ENCODE measurements around the gene FBN2. TPM values are rescaled to one million over a fixed set of nuclear protein-coding genes. Genes with fewer than 3 reads are reported as not detected.
A peak's percentile ranks its signal among the peaks of the same experiment; 100 is the strongest.

FBN2 gene
- total RNA-seq, 1 experiment from 2014 or later, result 0.31 TPM

DNA sequence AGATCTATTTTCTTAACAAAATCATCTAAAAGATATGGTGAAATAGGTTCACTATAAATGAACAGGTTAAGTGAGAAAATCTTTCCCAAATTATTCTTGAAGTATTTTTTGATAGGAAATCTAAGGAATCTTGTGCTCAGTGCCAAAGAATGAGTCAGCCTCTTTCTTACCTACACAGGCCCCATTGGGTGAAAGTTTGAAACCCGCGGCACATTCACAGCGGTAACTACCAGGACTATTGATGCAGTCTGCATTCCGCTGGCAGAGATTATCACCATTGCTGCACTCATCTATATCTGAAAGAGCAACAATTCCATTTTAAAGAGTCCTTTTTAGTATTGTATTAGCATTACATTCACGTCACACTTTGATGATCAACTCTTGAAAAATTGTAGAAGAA lies 232.7 kb downstream of the FBN2 start:
- DNase-seq (ENCODE audit: low spot score), result no peak

DNA sequence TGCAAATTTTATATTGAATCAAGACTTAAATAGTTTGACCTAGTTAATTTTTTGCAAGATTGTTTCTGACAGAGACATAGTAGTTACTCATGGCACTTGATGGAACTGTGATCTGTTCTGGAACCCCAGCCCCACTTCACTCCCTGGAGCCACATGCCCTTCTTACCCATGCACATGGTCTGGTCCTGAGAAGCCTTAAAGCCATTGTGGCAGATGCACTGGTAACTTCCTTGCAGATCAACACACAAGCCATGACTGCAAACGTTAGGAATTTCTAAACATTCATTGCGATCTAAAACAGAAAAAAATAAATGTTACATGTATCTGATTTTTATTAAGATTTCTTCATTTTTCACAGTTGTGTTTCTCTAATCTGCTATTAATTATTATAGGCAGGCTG lies 233.3 kb downstream of the FBN2 start:
- DNase-seq (ENCODE audit: low spot score), result no peak

DNA sequence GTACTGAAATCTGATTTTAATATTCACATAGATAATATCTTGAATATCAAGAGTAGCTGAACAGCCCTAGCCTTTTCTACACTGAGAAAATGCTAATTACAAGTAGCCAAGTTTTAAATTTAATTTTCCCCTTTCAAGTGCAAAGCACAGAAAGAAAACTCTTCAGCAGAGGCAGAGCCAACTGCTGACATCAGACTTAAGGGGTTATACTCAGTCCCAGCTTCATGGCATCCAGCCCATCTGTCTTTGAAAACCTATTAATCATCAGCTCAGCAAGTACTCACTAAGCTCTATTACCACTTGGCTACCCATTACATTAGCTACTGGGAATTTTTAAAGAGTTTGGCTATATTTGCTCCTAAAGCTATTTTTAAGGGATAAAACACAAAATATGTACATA lies 234.0 kb downstream of the FBN2 start:
- DNase-seq (ENCODE audit: low spot score), result no peak

- DNase-seq (ENCODE audit: low spot score), result no peak
Observed at GRCh38 chr5:128303593-128303992, 234.5 kb downstream of the FBN2 start.

DNA sequence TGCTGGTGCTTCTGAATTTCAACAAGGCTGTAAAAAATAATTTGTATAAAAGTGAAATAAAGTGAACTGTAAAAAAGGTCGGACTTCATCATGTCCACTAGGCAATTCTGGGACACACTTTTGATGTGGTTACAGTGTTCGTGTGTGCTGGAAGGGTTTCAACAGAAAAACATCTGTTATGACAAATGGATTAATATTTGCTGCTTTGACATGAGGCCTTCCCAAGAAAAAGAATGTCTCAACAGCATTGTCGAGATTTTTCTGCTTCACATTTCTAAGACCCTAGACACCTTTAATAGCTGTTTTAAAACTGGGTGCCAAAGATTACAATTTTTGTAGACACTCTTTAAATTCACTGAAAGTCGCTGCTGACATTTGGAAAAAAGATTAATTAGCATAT lies 237.9 kb downstream of the FBN2 start:
- no peak for DNase-seq (ENCODE audit: low spot score)

DNA sequence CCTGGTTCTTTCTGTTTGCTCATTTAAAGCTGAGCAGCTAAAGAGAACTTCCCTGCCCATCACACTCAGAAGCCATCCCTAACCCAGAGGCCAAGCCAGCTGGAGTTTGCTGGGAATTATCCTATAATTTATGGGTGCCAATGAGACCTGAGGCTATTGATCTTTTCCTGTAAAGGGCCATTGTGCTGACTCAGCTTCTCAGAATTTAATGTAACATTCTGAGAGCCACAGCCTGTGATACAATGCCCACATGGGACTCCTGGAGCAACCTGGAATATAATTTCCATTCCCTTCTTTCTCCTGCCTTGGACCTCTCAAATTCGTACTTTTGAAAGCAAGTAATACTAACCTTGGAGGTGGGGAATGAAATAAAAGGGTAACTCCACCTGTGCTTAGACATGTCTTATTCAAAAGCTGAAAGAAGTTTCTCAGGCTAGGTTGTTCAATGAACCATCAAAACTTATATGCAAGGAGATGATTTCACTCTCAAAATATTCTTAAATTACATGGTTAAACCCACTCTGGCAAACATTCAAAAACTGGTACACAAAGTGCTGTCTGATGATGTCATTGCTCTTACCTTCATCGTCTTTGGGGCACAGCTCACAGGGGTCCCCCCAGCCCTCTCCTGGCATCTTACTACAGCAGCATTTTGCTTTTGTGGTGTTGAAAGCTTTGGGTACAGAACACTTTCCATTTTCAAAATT lies 247.7 kb downstream of the FBN2 start:
- no peak for DNase-seq (ENCODE audit: low spot score)

GRCh38 chr5:128287740-128288139 lies 250.3 kb downstream of the FBN2 start:
- DNase-seq (ENCODE audit: low spot score), result no peak

GRCh38 chr5:128284236-128284635 lies 253.8 kb downstream of the FBN2 start:
- no peak for DNase-seq (ENCODE audit: low spot score)

GRCh38 chr5:128279345-128279744 lies 258.7 kb downstream of the FBN2 start:
- no peak for DNase-seq (ENCODE audit: low spot score)

GRCh38 chr5:128276537-128277216 lies 261.4 kb downstream of the FBN2 start:
- DNase-seq (ENCODE audit: low spot score), result no peak

DNA sequence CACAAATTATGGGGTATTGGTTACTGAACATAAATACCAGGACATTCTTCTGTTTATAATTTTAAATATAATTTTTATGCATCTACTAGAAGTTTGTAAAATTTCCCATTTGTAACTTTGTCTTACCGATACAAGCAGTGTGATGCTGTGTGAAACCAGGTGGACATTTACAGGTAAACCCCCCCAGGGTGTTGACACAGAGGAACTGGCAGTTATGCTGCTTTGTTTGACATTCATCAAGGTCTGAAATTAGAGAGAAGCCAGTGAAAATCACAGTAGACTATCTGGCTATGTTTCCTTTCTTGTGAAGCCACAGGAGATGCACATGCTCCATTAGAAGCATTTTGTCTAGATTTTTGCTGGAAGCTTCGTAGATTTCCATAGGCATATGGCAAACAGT lies 263.6 kb downstream of the FBN2 start:
- no peak for DNase-seq (ENCODE audit: low spot score)

GRCh38 chr5:128273736-128274135 lies 264.3 kb downstream of the FBN2 start:
- no peak for DNase-seq (ENCODE audit: low spot score)

DNA sequence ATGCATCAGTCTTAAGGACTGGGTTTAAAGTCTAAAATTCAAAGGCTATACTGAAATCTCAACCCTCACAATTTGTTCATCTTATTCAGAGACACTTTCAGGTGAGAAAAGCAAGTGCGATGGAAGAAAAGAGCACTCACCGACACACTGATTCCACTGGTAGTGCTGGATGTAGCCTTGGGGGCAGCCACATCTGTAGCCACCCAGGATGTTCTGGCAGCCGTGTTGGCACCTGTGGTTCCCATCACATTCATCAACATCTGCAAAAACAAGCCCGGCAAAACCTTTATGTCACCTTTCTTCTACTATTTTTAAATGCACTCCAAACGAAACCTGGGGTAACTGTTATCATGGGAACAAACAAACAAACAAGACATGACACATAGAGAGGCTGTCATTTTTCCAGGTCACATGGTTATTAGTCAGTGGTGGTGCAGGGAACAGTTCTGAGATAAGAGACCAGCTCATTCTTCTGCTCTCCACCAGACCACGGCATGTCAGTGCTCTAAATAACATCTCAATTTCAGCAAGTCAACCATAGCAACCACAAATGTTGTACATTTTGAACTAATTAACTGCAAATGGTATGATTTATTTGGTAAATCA lies 266.1 kb downstream of the FBN2 start:
- DNase-seq (ENCODE audit: low spot score), result peak; percentile 69

DNA sequence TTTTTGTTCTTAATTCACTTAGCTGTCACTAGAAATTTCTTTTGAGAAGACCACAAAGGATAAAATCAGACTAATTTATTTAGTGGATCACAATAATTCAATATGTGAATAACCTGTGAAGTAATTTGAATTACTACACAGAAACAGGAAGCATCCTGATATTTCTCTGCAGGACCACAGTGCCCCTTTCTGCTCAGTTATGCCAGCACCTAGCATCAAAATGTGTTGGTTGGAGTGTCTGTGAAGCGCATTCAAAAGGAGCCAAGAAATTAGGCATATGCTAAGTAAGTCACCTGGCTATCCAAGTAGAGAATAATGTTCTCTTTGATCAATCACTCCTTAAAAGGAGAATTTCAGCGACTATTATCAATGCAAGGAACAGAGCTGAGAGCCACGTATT lies 267.0 kb downstream of the FBN2 start:
- no peak for DNase-seq (ENCODE audit: low spot score)

DNA sequence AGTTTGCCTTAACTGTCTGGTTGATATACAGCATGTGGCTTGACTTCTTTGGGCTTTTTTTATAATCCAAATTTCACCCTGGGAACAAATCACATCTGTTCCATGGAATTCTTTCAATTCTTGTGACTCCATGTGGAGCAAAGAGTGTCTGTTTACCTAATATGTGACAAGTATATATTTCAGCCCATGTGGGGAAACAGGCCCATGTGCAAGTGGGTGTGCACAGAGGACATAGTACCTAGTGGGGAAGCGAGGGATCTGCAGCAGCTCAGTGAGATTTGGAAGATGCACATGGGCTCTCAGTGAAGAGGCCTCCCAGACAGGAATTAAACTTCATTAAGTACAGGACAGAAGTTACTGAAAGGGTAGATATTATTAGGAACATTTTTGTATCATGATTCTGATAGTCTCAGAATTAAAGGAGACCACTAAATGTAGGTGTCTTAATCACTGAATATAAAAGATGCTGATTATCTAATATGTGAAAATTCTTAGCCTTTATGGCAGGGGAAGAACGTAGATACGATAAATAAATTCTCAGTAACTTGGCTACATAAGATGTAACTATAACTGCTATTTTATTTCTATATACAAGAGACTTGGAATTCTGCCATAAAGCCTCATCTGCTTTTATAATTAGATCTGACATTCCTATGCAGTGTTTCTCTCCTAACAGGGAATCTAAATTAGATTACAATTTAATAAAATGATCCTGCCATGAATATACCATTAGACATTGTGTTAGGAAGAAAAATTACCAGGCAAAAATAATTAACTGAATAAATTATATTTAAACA lies 273.3 kb downstream of the FBN2 start:
- DNase-seq (ENCODE audit: low spot score), result no peak

GRCh38 chr5:128263357-128263756 lies 274.7 kb downstream of the FBN2 start:
- DNase-seq (ENCODE audit: low spot score), result no peak

DNA sequence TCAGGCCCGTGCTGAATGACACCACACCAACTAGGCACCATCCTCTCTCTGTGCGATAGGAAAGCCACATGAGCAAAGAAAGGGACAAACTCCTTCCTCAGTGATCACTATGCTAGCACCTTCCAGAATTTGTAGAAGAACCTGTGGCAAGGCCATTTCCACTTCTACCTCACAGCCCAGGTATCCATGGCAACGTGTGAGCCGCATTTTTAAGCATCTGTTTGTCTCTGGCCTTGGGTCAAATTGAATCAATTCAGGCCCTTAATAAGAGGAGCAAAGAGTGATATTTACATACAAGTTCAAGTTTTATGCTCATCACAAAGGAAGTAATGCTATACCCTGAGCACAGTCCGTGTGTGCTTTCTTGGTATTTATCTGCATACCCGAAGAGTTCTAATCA lies 275.1 kb downstream of the FBN2 start:
- DNase-seq (ENCODE audit: low spot score), result no peak

DNA sequence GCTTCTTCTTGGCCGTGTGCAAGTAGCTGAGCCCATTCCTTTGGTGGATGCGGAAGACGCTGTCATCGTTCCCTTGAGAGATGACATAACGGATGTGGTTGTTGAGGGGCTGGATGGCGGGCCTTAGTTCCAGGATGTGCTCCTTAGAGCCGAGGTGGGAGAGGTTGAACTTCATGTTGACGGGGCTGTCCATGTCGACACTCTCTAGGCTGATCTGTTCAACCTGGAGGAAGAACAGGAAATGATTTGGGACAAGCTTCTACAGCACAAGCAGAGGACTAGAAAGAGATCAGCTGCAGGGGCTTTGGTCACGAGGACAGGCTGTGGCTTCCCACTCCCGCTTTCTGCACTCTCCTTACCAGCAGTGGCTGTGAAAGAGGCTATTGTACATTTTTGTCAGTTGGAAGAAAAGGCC lies 278.4 kb downstream of the FBN2 start:
- DNase-seq (ENCODE audit: low spot score), result no peak

GRCh38 chr5:128258372-128258771 lies 279.7 kb downstream of the FBN2 start:
- no peak for DNase-seq (ENCODE audit: low spot score)

DNA sequence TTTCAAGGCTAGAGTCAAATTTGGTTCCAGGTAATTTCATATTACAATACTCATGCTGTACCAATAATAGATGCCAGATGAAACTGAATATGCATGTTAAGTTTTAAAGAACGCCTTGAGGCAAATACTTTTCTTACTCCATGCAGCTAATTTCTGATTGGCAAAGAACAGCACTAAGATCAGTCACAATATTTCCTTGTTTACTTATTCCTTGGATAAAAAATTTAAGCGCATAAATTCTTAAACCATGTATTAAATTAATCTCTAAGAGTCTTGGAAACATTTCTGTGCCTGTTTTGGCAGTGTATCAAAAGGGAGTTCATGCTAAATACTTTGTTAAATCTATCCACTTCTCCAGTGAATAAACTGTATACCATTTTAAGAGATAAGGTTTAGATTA lies 281.0 kb downstream of the FBN2 start:
- DNase-seq (ENCODE audit: low spot score), result no peak

- DNase-seq (ENCODE audit: low spot score), result no peak
Observed at GRCh38 chr5:128254789-128255188, 283.3 kb downstream of the FBN2 start.

GRCh38 chr5:128253880-128254279 lies 284.2 kb downstream of the FBN2 start:
- DNase-seq (ENCODE audit: low spot score), result no peak

All from HT-29 (cell line).